Body of pancreas (tissue), 4 donors: ENCODE measurements around the gene CFAP210. TPM values are rescaled to one million over a fixed set of nuclear protein-coding genes. Genes with fewer than 3 reads are reported as not detected.

Source experiments
- ATAC-seq: fragments of 150-250 bp; one replicate; pipeline ENCODE4 v1.9.1; 2016
- DNase-seq, 4 donors: peaks; one replicate each; pipeline ENCODE4 v3.0.0-alpha.2; 2019
- H3K27ac ChIP-seq, 4 donors: fragments of 200-600 bp; sonication (generic); 1 replicate in 3 of 4; 2 replicates in 1 of 4; pipeline versions ENCODE4 v1.5.1 to v1.6.1; 2016 to 2019; ENCODE audit warnings: mild to moderate bottlenecking in 1 of 4, mixed read lengths in 1 of 4, moderate library complexity in 1 of 4
- H3K27me3 ChIP-seq, 2 donors: fragments of 200-600 bp; sonication (generic); one replicate each; pipeline ENCODE4 v1.6.0; 2016; ENCODE audit warnings: mild to moderate bottlenecking in 1 of 2
- H3K36me3 ChIP-seq, 2 donors: fragments of 200-600 bp; sonication (generic); replicated peaks in 1 of 2; 2 replicates each; pipeline ENCODE4 v1.5.1; 2016; ENCODE audit warnings: low read depth in 2 of 2; ENCODE audit not compliant: insufficient read depth in 1 of 2
- H3K4me1 ChIP-seq: fragments of 200-600 bp; sonication (generic); one replicate; pipeline ENCODE4 v1.6.0; 2016
- H3K4me3 ChIP-seq, 2 donors: fragments of 200-600 bp; sonication (generic); 1 replicate in 1 of 2; 2 replicates in 1 of 2; pipeline ENCODE4 v1.5.1; 2016 to 2019
- H3K9me3 ChIP-seq, 3 donors: fragments of 200-600 bp; sonication (generic); 1 replicate in 2 of 3; 2 replicates in 1 of 3; pipeline ENCODE4 v1.5.1; 2016
- POLR2A ChIP-seq, 3 donors: fragments of 450-650 bp; IDR thresholded peaks; one replicate each; pipeline ENCODE4 v1.6.1; 2016; ENCODE audit warnings: antibody characterized with exemption in 3 of 3, mild to moderate bottlenecking in 2 of 3
- WGBS, 2 donors: methylation state at CpG; one replicate each; pipeline ENCODE4 v1.1.5; 2017; 5-methylcytosine and 5-hydroxymethylcytosine counted together
- intact Hi-C: fragments of 100-400 bp; cut with DNase I; formaldehyde crosslinking; loops from one replicate; pipeline ENCODE4 v1.15.1; 2023
- total RNA-seq, 2 donors: library from RNA; depleted of rRNA; stranded (reverse); fragments of >200 nt; gene quantifications; one replicate each; pipeline ENCODE4 v1.1.0, GENCODE V29; 2016
- TF ChIP-seq, protein P1 (sequence below), 7 experiments: fragments of 450-650 bp in 4 of 7; fragments of 200-600 bp in 3 of 7; sonication (generic) in 3 of 7; IDR thresholded peaks; one replicate each; pipeline ENCODE4 v1.5.1; 2016 to 2019; ENCODE audit warnings: antibody characterized with exemption in 7 of 7

CFAP210 gene
- total RNA-seq, 2 donors from 2014 or later: not detected

DNA sequence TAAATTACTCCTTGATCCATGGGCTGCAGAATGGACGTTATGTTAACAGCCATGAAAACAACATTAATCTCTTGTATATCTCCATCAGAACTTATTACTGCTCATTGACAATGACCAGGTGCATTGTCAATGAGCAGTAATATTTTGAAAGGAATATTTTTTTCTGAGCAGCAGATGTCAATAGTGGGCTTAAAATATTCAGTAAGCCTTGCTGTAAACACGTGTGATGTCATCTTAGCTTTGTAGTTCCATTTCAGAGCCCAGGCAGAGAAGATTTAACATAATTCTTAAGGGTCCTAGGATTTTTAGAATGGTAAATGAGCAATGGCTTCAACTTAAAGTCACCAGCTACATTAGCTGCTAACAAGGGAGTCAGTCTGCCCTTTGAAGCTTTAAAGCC is 26.6 kb downstream of the CFAP210 start:
- Histone ChIP-seq H3K9me3 (no peaks in the 10 kb centered on the region), H3K27me3 (no peaks in the 10 kb centered on the region), H3K4me1 (peaks cover 5% of the 10 kb centered on the region), H3K27ac (no peak overlapping the region), H3K36me3 (no peaks in the 10 kb centered on the region), H3K4me3 (no peak overlapping the region)
- DNase-seq (no peak), ATAC-seq (no peak)
- WGBS, 2 donors: 39 to 42% methylated on average over 2 of the region's 2 CpGs
- intact Hi-C loops: no loop called here
- no peak for TF ChIP-seq POLR2A (IDR thresholded peaks at IDR 0.05)
- TF ChIP-seq, protein P1, sequence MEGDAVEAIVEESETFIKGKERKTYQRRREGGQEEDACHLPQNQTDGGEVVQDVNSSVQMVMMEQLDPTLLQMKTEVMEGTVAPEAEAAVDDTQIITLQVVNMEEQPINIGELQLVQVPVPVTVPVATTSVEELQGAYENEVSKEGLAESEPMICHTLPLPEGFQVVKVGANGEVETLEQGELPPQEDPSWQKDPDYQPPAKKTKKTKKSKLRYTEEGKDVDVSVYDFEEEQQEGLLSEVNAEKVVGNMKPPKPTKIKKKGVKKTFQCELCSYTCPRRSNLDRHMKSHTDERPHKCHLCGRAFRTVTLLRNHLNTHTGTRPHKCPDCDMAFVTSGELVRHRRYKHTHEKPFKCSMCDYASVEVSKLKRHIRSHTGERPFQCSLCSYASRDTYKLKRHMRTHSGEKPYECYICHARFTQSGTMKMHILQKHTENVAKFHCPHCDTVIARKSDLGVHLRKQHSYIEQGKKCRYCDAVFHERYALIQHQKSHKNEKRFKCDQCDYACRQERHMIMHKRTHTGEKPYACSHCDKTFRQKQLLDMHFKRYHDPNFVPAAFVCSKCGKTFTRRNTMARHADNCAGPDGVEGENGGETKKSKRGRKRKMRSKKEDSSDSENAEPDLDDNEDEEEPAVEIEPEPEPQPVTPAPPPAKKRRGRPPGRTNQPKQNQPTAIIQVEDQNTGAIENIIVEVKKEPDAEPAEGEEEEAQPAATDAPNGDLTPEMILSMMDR (IDR thresholded peaks at IDR 0.05): no peak

DNA sequence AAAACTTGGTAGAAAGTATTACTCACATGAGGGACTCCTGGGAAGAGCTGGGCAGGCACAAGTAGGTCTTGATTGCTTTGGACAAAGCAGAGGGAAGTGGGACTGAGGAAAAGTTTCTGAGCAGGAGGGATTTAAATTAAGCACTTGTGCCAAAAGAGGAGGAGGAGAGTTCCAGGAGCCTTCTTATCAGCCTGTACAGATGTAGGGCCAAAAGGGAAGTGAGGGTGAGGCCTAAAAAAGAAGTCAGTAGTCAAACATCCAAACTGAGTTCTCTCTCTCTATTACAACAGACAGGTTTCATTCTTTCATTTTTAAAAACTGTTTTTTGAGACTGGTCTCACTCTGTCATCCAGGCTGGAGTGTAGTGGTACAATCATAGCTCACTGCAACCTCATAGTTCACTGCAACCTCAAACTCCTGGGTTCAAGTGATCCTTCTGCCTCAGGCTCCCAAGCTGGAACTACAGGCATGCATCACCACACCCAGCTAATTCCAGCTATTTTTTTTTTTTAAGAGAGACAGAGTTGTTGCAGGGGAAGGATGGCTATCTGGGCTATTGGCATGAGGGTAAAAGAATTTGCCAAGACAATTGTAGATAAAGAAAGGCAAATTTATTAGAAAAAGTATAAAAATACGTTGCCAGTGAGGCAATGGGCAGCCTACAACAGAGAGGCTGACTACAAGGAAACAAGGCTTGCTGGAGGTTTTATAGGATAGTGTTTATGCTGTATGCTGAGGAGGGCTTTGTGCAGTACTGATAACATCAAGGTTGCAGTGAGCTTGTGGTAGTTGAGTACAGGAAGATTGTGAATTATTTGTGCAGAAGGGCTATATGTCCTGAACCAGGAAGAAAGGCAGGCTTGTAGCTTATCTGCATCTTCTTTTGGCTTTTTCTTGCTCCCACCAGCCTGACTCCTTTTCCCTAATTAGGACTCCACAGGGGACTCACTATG is 29.0 kb downstream of the CFAP210 start:
- WGBS, 2 donors: 67 to 72% methylated on average over 1 of the region's 1 CpG

DNA sequence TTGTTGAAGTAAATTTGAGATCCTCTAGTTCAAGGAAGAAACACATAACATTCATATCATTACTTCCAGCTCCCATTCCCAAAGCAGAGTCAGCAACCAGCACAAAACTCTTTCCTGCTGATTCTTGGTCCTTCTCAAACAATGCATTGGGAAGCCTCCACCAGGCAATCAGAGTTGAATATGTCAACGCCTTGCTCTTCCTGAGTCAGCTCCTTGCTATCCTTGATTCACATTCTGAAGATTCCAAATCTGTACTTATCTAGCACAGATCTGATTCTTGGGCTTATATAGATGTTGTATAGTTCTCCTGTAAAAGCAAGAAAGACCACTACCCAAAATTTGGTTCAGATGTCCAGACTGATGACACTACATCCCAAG is 29.6 kb downstream of the CFAP210 start:
- H3K27me3 ChIP-seq: no peaks in the 10 kb centered on the region
- H3K4me1 ChIP-seq: peaks cover 5% of the 10 kb centered on the region
- no peak for DNase-seq
- no peak for ATAC-seq
- 81 to 92% methylated on average over 1 of the region's 1 CpG for WGBS, 2 donors
- H3K27ac ChIP-seq: no peak overlapping the region
- no peaks in the 10 kb centered on the region for H3K9me3 ChIP-seq
- intact Hi-C loops: no loop called here
- no peak for TF ChIP-seq POLR2A (IDR thresholded peaks at IDR 0.05)
- TF ChIP-seq, protein P1 (IDR thresholded peaks at IDR 0.05): no peak
- H3K36me3 ChIP-seq: no peaks in the 10 kb centered on the region
- no peak overlapping the region for H3K4me3 ChIP-seq

More for the DNA sequence above, 29.0 kb downstream of the CFAP210 start:
- Histone ChIP-seq H3K9me3 (no peaks in the 10 kb centered on the region), H3K4me3 (no peak overlapping the region), H3K36me3 (no peaks in the 10 kb centered on the region), H3K27ac (no peak overlapping the region), H3K4me1 (peaks cover 5% of the 10 kb centered on the region), H3K27me3 (no peaks in the 10 kb centered on the region)
- TF ChIP-seq, protein P1 (IDR thresholded peaks at IDR 0.05): no peak
- TF ChIP-seq POLR2A (IDR thresholded peaks at IDR 0.05): no peak
- ATAC-seq (no peak), DNase-seq (no peak)
- intact Hi-C loops: no loop called here

DNA sequence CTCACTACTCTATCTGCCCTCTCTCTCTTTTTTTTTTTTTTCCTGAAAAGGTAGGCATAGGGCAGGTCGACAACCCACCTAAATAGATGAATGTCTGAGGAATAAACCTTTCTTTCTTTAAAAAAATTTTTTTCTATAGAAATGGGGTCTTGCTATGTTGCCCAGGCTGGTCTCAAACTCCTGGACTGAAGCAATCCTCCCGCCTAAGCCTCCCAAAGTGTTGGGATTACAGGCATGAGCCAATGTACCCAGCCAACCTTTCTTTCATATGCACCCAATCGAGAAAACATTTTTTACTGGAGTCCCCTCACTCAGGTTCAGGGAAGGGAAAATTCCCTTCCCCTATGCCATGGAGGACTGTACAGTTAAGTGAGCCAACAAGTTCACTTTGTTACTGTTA is 31.0 kb downstream of the CFAP210 start:
- H3K27me3 ChIP-seq: no peaks in the 10 kb centered on the region
- DNase-seq: no peak
- H3K9me3 ChIP-seq: no peaks in the 10 kb centered on the region
- H3K36me3 ChIP-seq: no peaks in the 10 kb centered on the region
- TF ChIP-seq POLR2A (IDR thresholded peaks at IDR 0.05): no peak
- TF ChIP-seq, protein P1 (IDR thresholded peaks at IDR 0.05): no peak
- H3K4me3 ChIP-seq: no peak overlapping the region
- no peak overlapping the region for H3K27ac ChIP-seq
- H3K4me1 ChIP-seq: peaks cover 3% of the 10 kb centered on the region
- WGBS, 2 donors: 85 to 90% methylated on average over 3 of the region's 3 CpGs
- ATAC-seq: no peak
- intact Hi-C loops: no loop called here
